PC-3 (cell line): ENCODE measurements around the gene AQP2. TPM values are rescaled to one million over a fixed set of nuclear protein-coding genes. Genes with fewer than 3 reads are reported as not detected.

Source experiments
- ATAC-seq: fragments of 200-7000 bp; cut with Tn5 transposase; 2 replicates; pipeline ENCODE4 v1.9.1; 2020; ENCODE audit warnings: mild to moderate bottlenecking, moderate library complexity
- BruUV-seq: library from RNA; stranded (reverse); fragments of 400-500 nt; replicated peaks from 2 replicates; lab custom pipeline; 2021; lab: Mats Ljungman, UMichigan
- CTCF ChIA-PET: fragments of 300-600 bp; sonication (Branson Sonifier 250); formaldehyde crosslinking; loops from one replicate; lab custom pipeline; 2022; ENCODE audit warnings: antibody characterized with exemption; lab: Charles Lee
- POLR2A ChIA-PET: fragments of 300-600 bp; sonication (Branson Sonifier 250); formaldehyde crosslinking; loops from one replicate; lab custom pipeline; 2022; ENCODE audit warnings: antibody characterized with exemption; ENCODE audit not compliant: unreplicated experiment; lab: Charles Lee
- DNase-seq: peaks from one replicate; pipeline ENCODE4 v3.0.0-alpha.2; 2015
- H2AFZ ChIP-seq: fragments of 300-600 bp; sonication (generic); 2 replicates; pipeline ENCODE4 v1.6.0; 2016; ENCODE audit warnings: antibody characterized with exemption, low read length
- H3F3A ChIP-seq: fragments of 300-600 bp; sonication (generic); one replicate; pipeline ENCODE4 v1.6.0; 2017; ENCODE audit warnings: antibody characterized with exemption, low read length, control low read depth, mild to moderate bottlenecking; ENCODE audit not compliant: unreplicated experiment
- H3K27ac ChIP-seq: fragments of 300-600 bp; sonication (generic); 2 replicates; pipeline ENCODE4 v1.5.1; 2016; ENCODE audit warnings: mild to moderate bottlenecking, low read length
- H3K27me3 ChIP-seq: fragments of 300-600 bp; sonication (generic); 2 replicates; pipeline ENCODE4 v1.6.1; 2016; ENCODE audit warnings: low read length, mixed read lengths
- H3K36me3 ChIP-seq: fragments of 300-600 bp; sonication (generic); 2 replicates; pipeline ENCODE4 v1.6.1; 2016; ENCODE audit warnings: low read depth, mixed run types, low read length, mixed read lengths
- H3K4me1 ChIP-seq: fragments of 300-600 bp; sonication (generic); 2 replicates; pipeline ENCODE4 v1.5.1; 2016; ENCODE audit warnings: low read length; ENCODE audit not compliant: insufficient read depth
- H3K4me2 ChIP-seq: fragments of 300-600 bp; sonication (generic); 2 replicates; pipeline ENCODE4 v1.6.0; 2016; ENCODE audit warnings: low read length
- H3K4me3 ChIP-seq: fragments of 300-600 bp; sonication (generic); 2 replicates; pipeline ENCODE4 v1.5.1; 2016; ENCODE audit warnings: mild to moderate bottlenecking, low read length, mixed read lengths
- H3K79me2 ChIP-seq: fragments of 300-600 bp; sonication (generic); 2 replicates; pipeline ENCODE4 v1.6.1; 2017; ENCODE audit warnings: low read length, mixed read lengths
- H3K9ac ChIP-seq: fragments of 300-600 bp; sonication (generic); 2 replicates; pipeline ENCODE4 v1.6.0; 2016; ENCODE audit warnings: mild to moderate bottlenecking, low read length
- H3K9me2 ChIP-seq: fragments of 300-600 bp; sonication (generic); replicated peaks from 2 replicates; pipeline ENCODE4 v1.6.1; 2016; ENCODE audit warnings: mixed run types, low read length, mixed read lengths
- H3K9me3 ChIP-seq: fragments of 300-600 bp; sonication (generic); 2 replicates; pipeline ENCODE4 v1.6.1; 2016; ENCODE audit warnings: low read length, mixed read lengths
- H4K20me1 ChIP-seq: fragments of 300-600 bp; sonication (generic); 2 replicates; pipeline ENCODE4 v1.6.1; 2016; ENCODE audit warnings: low read length, mixed read lengths
- EZH2 ChIP-seq: fragments of 300-600 bp; sonication (generic); IDR thresholded peaks from one replicate; pipeline ENCODE4 v1.6.1; 2017; ENCODE audit warnings: antibody characterized with exemption, mild to moderate bottlenecking, low read length; ENCODE audit not compliant: unreplicated experiment
- EZH2phosphoT487 ChIP-seq: fragments of 300-600 bp; sonication (generic); IDR thresholded peaks from 2 replicates; pipeline ENCODE4 v1.6.1; 2018; ENCODE audit warnings: mild to moderate bottlenecking, antibody characterized with exemption, low read length, borderline replicate concordance
- intact Hi-C: fragments of 100-400 bp; cut with micrococcal nuclease; formaldehyde crosslinking; loops from 2 replicates; pipeline ENCODE4 v1.9.0; 2023
- total RNA-seq: library from RNA; depleted of rRNA; stranded (reverse); fragments of >200 nt; gene quantifications from 2 replicates; pipeline ENCODE4 v1.2.3, GENCODE V29; 2014
- TF ChIP-seq, protein P1 (sequence below): fragments of 300-600 bp; sonication (generic); conservative IDR thresholded peaks from 2 replicates; pipeline ENCODE4 v1.5.1; 2017; ENCODE audit warnings: antibody characterized with exemption, low read depth, mild to moderate bottlenecking, low read length

Gene AQP2
- total RNA-seq, 1 experiment from 2014 or later: not detected

DNA sequence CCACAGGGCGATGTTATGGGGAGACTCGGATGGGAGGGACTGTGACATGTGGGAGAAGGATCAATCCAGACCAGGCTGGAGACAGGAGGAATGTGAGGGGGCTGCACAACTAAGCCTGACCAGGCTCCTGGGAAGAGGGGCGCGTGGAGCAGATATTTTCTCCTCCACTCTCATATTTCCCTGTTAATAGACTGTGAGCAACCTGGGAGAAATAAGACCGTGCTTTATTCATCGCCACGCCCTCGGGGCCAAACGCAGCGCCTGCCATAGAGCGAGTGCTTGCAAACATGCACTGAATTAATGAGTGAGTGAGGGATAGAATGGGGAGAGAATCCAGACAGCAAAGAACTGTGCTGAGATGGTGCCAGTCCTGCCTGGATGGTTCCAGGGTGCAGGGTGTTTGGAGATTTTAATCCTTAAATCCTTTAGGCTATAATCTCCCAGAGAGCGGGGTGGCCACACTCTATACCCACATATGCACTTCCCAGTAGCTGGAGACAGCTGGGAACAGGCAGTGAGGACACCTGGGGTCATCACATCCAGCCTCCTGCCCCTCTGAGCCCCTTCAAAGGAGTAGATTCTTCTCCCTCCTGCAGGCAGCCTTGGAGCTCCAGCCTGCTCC is 33.3 kb upstream of the AQP2 start:
- no peak overlapping the region for H2AFZ ChIP-seq
- H3K27ac ChIP-seq: no peak overlapping the region
- ChIA-PET POLR2A (no interaction called here), CTCF (no interaction called here)
- no peak overlapping the region for H3K4me2 ChIP-seq
- H3K36me3 ChIP-seq: no peaks in the 10 kb centered on the region
- no TSS peak for BruUV-seq
- ATAC-seq (no peak), DNase-seq (no peak)
- no peak for TF ChIP-seq EZH2
- TF ChIP-seq EZH2phosphoT487: no peak
- TF ChIP-seq, protein P1, sequence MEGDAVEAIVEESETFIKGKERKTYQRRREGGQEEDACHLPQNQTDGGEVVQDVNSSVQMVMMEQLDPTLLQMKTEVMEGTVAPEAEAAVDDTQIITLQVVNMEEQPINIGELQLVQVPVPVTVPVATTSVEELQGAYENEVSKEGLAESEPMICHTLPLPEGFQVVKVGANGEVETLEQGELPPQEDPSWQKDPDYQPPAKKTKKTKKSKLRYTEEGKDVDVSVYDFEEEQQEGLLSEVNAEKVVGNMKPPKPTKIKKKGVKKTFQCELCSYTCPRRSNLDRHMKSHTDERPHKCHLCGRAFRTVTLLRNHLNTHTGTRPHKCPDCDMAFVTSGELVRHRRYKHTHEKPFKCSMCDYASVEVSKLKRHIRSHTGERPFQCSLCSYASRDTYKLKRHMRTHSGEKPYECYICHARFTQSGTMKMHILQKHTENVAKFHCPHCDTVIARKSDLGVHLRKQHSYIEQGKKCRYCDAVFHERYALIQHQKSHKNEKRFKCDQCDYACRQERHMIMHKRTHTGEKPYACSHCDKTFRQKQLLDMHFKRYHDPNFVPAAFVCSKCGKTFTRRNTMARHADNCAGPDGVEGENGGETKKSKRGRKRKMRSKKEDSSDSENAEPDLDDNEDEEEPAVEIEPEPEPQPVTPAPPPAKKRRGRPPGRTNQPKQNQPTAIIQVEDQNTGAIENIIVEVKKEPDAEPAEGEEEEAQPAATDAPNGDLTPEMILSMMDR: no peak
- H3K9me3 ChIP-seq: no peaks in the 10 kb centered on the region
- H3K27me3 ChIP-seq: no peaks in the 10 kb centered on the region
- no peak overlapping the region for H3K4me3 ChIP-seq
- H3K9me2 ChIP-seq: no peaks in the 10 kb centered on the region
- H3F3A ChIP-seq: no peaks in the 10 kb centered on the region
- H3K9ac ChIP-seq: no peak overlapping the region
- intact Hi-C loops: no loop called here
- H4K20me1 ChIP-seq: no peaks in the 10 kb centered on the region
- no peaks in the 10 kb centered on the region for H3K79me2 ChIP-seq
- peaks cover 5% of the 10 kb centered on the region for H3K4me1 ChIP-seq

GRCh38 chr12:49917788-49918173 is 32.8 kb upstream of the AQP2 start:
- no TSS peak for BruUV-seq
- Histone ChIP-seq H3K9ac (no peak overlapping the region), H3F3A (no peaks in the 10 kb centered on the region), H3K36me3 (no peaks in the 10 kb centered on the region), H3K9me3 (no peaks in the 10 kb centered on the region), H3K9me2 (no peaks in the 10 kb centered on the region), H3K4me3 (no peak overlapping the region), H3K27ac (no peak overlapping the region), H3K4me1 (peaks cover 5% of the 10 kb centered on the region), H3K4me2 (no peak overlapping the region), H4K20me1 (no peaks in the 10 kb centered on the region), H3K27me3 (no peaks in the 10 kb centered on the region), H2AFZ (no peak overlapping the region), H3K79me2 (no peaks in the 10 kb centered on the region)
- ATAC-seq (no peak), DNase-seq (no peak)
- CTCF ChIA-PET: no interaction called here
- intact Hi-C loops: no loop called here
- TF ChIP-seq, protein P1: no peak
- POLR2A ChIA-PET: no interaction called here

DNA sequence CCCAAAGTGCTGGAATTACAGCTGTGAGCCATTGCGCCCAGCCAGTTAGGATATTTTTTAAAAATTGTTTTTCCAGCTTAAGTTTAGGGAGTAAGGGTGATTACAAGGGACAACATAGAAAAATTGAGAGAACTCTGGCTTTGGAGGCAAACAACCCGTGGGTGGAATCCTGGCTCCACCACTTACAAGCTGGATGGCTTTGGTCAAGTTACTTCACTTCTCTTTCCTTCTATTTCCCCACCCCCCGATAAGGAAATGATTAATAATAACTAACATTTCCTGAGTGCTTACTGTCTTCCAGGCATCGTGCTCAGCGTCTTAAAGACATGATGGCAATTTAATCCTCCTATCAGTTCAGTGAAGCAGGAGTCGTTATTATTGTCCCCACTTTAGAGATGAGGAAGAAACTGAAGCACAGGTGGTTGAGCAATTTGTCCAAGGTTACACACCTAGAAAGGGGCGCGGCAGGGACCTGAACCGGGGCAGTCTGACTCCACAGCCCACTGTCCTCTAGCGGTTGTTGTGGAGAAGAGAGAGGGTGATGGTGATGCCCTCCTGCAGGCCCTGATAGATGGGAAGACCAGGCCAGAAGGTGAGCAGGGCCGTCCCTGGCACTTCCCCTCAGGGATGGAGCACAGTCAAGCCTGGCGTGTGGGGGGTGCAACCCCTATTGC is 30.2 kb upstream of the AQP2 start:
- ChIA-PET CTCF (no interaction called here), POLR2A (no interaction called here)

More for the DNA sequence above, 30.2 kb upstream of the AQP2 start:
- Histone ChIP-seq H3K27me3 (no peaks in the 10 kb centered on the region), H3K27ac (no peak overlapping the region), H3K9me2 (no peaks in the 10 kb centered on the region), H3K4me3 (no peak overlapping the region), H3K4me1 (peaks cover 5% of the 10 kb centered on the region), H3K36me3 (no peaks in the 10 kb centered on the region), H3K4me2 (no peak overlapping the region), H3F3A (no peaks in the 10 kb centered on the region), H4K20me1 (no peaks in the 10 kb centered on the region), H3K79me2 (no peaks in the 10 kb centered on the region), H2AFZ (no peak overlapping the region), H3K9me3 (no peaks in the 10 kb centered on the region), H3K9ac (no peak overlapping the region)
- DNase-seq: peak; percentile 23
- no TSS peak for BruUV-seq
- TF ChIP-seq, protein P1: no peak
- no peak for TF ChIP-seq EZH2
- TF ChIP-seq EZH2phosphoT487: no peak
- peak; percentile 37 for ATAC-seq
- intact Hi-C loops: no loop called here
